Stromal cell of bone marrow (primary cell): ENCODE data around the gene FLRT3.

Source experiments
- DNase-seq: peaks from one replicate; pipeline ENCODE4 v3.0.0-alpha.2; 2012; ENCODE audit warnings: low read depth

Gene FLRT3

DNA sequence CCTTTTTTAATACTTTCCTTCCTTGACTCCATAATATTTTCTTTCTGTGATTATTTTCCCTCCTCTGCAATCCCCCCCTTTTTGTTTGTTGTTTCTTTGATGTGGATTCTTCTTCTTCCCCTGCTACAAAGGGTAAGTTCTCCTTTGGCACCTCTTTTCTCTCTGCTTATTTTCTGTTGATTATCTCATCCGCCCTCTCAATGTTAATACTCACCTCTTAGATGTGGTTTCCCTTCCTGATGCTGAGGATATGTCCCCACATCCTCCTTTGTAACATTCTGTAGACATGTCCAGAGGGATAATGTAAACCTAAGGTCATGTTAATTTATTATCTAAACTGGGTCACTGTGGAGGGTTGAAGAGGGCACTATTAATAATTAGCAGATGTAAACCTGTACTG is 17.7 kb downstream of the FLRT3 start:
- DNase-seq = no peak

GRCh38 chr20:14313341-14314020 is 23.9 kb downstream of the FLRT3 start:
- DNase-seq = no peak

DNA sequence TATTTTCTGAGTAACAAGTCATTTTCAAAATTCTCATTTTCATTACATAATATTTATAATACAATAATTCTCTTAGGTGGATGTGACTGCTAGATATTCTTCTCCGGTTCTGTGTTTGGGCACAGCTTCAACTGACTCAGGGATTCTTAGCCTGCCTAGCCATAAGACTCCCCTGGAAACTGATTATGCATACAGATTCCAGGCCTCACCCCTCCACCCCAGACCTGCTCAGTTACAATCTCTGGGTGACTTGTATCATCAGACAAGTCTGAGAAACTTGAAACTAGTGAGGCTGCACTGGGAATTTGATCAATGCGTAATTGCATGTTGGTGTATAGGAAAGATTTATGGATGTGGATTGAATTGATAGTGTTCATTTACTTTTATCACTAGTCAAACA is 25.4 kb downstream of the FLRT3 start:
- no peak for DNase-seq

DNA sequence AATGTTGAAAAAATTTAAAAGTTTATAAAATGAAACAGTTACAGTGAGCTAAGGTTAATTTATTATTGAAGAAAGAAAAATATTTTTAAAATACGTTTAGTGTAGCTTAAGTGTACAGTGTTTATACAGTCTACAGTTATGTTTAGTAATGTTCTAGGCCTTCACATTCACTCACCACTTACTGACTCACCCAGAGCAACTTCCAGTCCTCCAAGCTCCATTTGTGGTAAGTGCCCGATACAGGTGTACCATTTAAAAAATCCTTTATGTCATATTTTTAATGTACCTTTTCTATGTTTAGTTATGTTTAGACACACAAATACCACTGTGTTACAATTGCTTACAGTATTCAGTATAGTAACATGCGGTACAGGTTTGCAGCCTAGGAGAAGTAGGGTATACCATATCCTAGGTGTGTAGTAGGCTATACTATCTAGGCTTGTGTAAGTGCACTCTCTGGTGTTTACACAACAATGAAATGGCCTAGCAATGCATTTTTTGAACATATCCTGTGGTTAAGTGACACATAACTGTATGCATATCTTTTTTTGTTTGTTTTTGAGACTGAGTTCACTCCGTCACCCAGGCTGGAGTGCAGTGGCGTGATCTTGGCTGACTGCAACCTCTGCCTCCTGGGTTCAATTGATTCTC is 26.3 kb downstream of the FLRT3 start:
- DNase-seq = no peak

- DNase-seq = no peak
Observed at GRCh38 chr20:14307956-14308355, 29.5 kb downstream of the FLRT3 start.

- DNase-seq = no peak
Observed at GRCh38 chr20:14304472-14304871, 32.9 kb downstream of the FLRT3 start.

DNA sequence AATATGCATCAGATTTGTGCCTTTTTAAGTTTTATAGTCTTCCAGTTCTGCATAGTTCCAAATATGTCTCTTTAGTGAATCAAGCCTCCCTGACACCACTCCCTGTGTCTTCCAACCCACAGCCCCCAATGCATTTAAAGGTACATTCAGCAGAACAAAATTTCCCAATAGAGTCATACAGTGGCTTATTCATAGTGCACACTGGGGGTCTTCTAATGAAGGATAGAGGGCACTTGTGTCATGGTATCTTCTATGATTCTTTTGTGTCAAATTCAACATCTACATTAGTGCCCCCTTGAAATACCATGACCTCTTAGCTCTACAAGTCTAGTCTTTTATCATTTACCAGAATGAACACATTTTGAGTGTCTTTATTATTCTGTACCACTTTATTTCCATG is 33.8 kb downstream of the FLRT3 start:
- DNase-seq = no peak

DNA sequence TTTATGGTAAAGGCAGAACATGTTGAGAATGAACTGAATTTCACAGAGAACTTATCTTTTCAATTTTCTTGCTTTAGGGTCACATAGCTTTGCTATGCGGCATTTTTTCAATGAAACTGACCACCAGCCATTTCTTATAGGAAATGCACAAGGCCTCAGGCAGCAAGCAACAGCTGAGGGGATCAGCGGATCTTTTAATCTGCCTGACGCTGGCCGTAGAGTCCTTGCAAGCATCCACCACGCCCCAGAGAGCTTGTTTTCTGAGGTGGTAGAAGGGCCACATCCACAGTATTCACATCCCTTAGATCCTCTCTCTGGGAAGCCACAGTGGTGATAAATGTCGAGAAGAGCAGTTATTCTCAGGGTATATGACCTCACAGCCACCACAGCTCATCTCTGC is 34.3 kb downstream of the FLRT3 start:
- DNase-seq = no peak

DNA sequence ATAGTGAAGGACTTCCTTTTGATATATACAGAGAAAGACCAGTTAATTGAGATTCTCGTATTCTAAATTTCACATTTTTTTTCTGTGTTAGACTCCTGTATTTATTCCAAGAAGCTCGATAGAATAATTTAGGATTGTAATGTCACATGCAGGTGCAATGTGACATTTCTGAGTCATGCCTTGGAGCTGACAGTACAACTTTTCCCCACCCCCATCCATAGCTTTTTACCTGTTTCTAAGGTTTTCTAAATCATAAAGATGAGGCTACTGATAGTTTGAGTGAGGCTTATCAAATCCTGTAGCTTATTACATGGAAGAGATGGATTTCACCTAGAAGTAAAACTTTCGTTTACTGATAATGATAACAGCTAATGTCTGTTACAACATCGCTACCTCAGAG is 37.6 kb downstream of the FLRT3 start:
- DNase-seq = no peak

- DNase-seq = no peak
Observed at GRCh38 chr20:14295770-14296309, 41.6 kb downstream of the FLRT3 start.

DNA sequence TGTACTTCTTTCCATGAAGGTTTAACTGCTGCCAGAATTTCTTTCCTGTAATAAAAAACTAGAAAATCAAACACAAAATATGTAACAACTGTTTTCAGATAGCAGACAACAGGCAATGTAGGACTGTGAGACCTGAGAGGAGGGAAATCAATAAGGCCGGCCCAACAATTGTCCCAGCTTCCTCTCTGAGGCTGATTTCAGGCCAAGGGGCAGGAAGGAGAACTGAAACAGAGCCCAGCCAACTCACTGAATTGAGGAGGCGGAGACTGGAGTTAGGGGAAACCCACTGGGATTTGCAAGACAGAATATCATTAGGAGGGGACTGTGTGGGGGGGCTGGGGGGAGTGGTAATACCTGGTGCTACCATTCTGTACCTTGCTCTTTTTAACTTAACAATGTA is 42.2 kb downstream of the FLRT3 start:
- no peak for DNase-seq

- no peak for DNase-seq
Observed at GRCh38 chr20:14291502-14291901, 45.9 kb downstream of the FLRT3 start.

DNA sequence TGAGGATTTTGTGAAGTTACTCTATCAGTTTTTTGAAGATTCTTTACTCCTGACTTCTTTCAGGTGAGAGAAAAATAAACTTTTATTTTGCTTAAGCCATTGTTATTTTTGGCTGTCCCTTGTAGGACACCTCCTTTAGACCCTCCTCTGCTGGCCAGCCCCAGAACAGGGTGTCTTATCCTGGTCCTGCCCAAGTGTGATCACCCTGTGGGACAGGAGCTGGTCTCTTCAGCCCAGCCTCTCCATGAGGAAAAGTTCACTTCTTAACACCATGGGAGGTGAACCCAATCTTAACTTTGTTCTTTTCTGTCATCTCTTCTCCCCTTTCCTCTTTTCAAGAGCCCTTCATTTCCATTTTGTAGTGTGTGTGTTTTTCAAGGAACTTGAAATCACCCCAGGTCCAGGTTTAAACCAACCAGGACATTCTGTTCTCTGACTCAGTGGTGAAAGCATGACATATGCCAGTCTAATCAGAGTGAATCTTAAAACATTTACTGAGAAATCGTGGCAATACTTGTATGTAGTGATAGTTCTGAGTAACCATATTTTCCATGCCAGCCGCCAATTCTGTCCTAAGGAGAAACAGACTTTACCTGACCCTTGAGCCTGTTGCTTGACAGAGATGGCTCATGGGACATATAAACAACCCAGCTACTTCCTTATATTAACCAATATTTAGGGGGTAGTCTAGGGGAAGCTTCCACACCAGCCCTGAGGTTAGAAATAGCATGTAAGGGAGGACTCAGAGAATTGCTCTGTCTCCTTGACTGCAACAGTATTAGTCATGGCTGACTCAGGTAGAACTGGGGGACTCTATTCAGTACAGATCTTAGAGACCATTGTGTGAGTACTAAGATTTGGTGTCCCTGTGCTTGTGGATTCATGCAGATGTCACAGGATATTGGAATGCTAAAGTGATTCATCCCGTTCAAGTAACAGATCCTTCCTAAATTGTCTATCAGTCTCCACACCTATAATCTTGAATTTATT is 48.8 kb downstream of the FLRT3 start:
- peak; percentile 6 for DNase-seq

DNA sequence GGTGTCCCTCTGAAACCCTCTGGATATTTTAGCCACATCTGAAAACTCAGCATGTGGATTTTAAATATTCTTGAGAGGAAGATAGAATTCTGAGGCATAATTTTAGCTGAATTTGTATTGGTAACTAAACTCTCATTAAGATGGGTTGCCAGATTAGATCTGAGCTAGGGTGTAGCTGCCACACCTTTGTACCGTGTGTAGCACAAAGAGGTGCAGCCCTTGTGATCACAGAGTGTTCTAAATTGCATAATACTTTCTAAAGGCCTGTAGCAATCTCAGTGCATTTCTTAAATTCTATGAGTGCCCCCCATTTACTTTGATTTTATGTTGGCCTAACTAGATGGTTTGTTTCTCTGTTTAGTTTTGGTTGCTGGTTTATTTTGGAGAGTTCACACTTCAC is 53.0 kb downstream of the FLRT3 start:
- DNase-seq = no peak

DNA sequence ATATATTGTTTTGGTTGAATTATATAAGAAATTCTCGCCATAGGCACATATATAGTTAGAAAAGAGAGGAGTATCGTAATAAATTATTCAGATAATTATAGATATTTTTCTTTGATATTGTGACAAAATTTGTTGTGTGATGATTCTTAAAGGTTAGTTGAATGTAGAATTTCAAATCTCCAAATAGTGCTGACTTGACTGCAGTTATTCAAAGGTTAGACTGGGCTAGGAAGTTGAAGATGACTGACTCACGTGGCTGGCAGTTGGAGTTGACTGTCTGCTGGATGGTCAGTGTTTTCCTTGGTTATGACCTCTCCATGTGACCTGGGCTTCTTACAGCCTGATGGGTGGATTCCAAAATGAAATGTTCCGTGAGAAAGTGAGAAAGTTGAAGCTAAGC is 55.3 kb downstream of the FLRT3 start:
- no peak for DNase-seq
